SW 1271 (cell line): Measurements from ENCODE around the gene CA7.
"Not testable (repeated sequence)": the region's sequence is repeated elsewhere in the genome, so short reads cannot be mapped to it uniquely, and the experiment has no call there.

Experiments used
- DNase-seq, 2 experiments: peaks; one replicate each; lab custom pipeline; 2025; lab: John Stamatoyannopoulos, UW

Gene CA7

GRCh38 chr16:66873685-66874055, 29.5 kb downstream of the CA7 start:
- DNase-seq = no peak

- DNase-seq = peak in 1 of 2 experiments; percentile 40
These were observed 30.0 kb downstream of the CA7 start for GRCh38 chr16:66874079-66874775.

GRCh38 chr16:66878067-66878466, 33.9 kb downstream of the CA7 start:
- no peak for DNase-seq

- DNase-seq = peak; percentile 90 to 94
These were observed 36.2 kb downstream of the CA7 start, which contains the start of gene PDP2 for GRCh38 chr16:66880288-66881013. Gene PDP2, plus strand, starts transcription at chr16:66880515. Its CDS starts 3,770 bp downstream, at chr16:66884285.

GRCh38 chr16:66881014-66881417, 36.8 kb downstream of the CA7 start:
- no peak for DNase-seq

- no peak for DNase-seq
These were observed 37.3 kb downstream of the CA7 start for GRCh38 chr16:66881560-66881959.

GRCh38 chr16:66881964-66882508, 37.8 kb downstream of the CA7 start:
- DNase-seq = no peak

GRCh38 chr16:66882702-66883101, 38.5 kb downstream of the CA7 start:
- no peak for DNase-seq

GRCh38 chr16:66885491-66885890, 41.3 kb downstream of the CA7 start:
- DNase-seq = no peak

GRCh38 chr16:66886321-66886720, 42.1 kb downstream of the CA7 start:
- DNase-seq = no peak

- DNase-seq = no peak
These were observed 42.7 kb downstream of the CA7 start for GRCh38 chr16:66886914-66887313.

- no peak for DNase-seq
These were observed 44.7 kb downstream of the CA7 start for GRCh38 chr16:66888647-66889615.

- DNase-seq = no peak
These were observed 45.4 kb downstream of the CA7 start for GRCh38 chr16:66889622-66890021.

- DNase-seq = no peak
These were observed 46.6 kb downstream of the CA7 start for GRCh38 chr16:66890799-66891198.

- no peak for DNase-seq
These were observed 47.1 kb downstream of the CA7 start for GRCh38 chr16:66891360-66891759.

GRCh38 chr16:66891797-66892196, 47.6 kb downstream of the CA7 start:
- DNase-seq = no peak

- DNase-seq = no peak
These were observed 49.8 kb downstream of the CA7 start for GRCh38 chr16:66894055-66894454.

- peak in 1 of 2 experiments; percentile 57 for DNase-seq
These were observed 50.9 kb downstream of the CA7 start for GRCh38 chr16:66894948-66895688.

GRCh38 chr16:66895689-66895979, 51.4 kb downstream of the CA7 start:
- no peak for DNase-seq

GRCh38 chr16:66895999-66896398, 51.8 kb downstream of the CA7 start:
- DNase-seq = no peak

- DNase-seq = not testable (repeated sequence)
These were observed 52.5 kb downstream of the CA7 start for GRCh38 chr16:66896682-66897081.

GRCh38 chr16:66898207-66898606, 54.0 kb downstream of the CA7 start:
- DNase-seq = no peak
